ENCODE results near the gene NOX5. TPM values are rescaled to one million over a fixed set of nuclear protein-coding genes. Genes with fewer than 3 reads are reported as not detected.

Gene NOX5
- total RNA-seq, 1 donor from 2014 or later = 0.20 TPM

DNA sequence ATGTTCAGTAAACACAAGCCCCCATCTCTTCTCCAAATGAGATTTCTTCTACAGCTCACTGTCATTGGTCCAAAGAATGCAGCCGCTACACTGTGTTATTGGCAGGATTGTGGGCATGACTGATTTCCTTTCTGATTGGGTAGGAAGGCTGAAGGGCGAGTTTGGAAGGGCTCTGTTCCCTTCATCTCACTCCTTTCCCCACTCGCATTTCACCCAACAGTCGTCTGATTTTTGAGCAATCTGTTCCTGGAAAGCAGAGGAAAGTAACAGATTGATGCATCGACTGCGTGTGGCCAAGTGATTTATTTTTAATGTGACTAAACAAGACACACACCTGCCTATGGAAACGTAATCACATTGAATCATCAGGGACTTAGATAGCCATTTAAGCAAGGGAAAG lies 55.5 kb downstream of the NOX5 start:
- Mint-ChIP-seq H3K4me1 (peaks cover 10% of the 10 kb centered on the region), H3K27ac (no peak overlapping the region), H3K27me3 (ENCODE audit: low read depth) (peaks cover 1% of the 10 kb centered on the region), H3K9me3 (peaks cover 7% of the 10 kb centered on the region), H3K36me3 (no peaks in the 10 kb centered on the region), H3K4me3 (no peak overlapping the region)
- no peak for TF ChIP-seq CTCF (IDR thresholded peaks at IDR 0.05; ENCODE audit: unreplicated experiment)
- no peak for DNase-seq (ENCODE audit: low spot score in 2 of 2, unreplicated experiment in 2 of 2)

GRCh38 chr15:69070396-69070795 lies 55.9 kb downstream of the NOX5 start:
- DNase-seq (ENCODE audit: low spot score in 2 of 2, unreplicated experiment in 2 of 2) = no peak
- no peaks in the 10 kb centered on the region for H3K36me3 Mint-ChIP-seq
- no peak for TF ChIP-seq CTCF (IDR thresholded peaks at IDR 0.05; ENCODE audit: unreplicated experiment)
- H3K9me3 Mint-ChIP-seq = peaks cover 7% of the 10 kb centered on the region
- peaks cover 11% of the 10 kb centered on the region for H3K4me1 Mint-ChIP-seq
- H3K27ac Mint-ChIP-seq = no peak overlapping the region
- no peak overlapping the region for H3K4me3 Mint-ChIP-seq
- H3K27me3 Mint-ChIP-seq (ENCODE audit: low read depth) = peaks cover 1% of the 10 kb centered on the region

DNA sequence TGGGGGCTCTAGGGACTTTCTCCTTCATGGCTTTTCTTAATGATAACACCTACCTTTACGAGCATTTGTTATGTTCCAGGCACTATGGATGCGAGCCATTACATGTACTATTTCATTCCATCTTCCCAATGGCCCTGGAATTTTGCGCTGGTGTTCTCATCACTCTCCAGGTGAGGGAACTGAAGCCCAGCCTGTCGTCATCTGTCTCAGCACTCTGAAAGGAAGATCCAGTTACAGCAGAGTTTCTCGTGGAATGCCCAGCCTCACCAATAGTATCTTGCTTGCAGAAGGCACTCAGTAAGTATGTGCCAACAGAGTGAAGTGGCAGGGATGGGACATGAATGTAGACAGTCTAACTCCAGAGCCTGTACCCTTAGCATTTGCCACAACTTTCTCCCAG lies 56.8 kb downstream of the NOX5 start:
- H3K9me3 Mint-ChIP-seq = peaks cover 7% of the 10 kb centered on the region
- peaks cover 1% of the 10 kb centered on the region for H3K27me3 Mint-ChIP-seq (ENCODE audit: low read depth)
- H3K4me3 Mint-ChIP-seq = no peak overlapping the region
- no peak for TF ChIP-seq CTCF (IDR thresholded peaks at IDR 0.05; ENCODE audit: unreplicated experiment)
- no peak for DNase-seq (ENCODE audit: low spot score in 2 of 2, unreplicated experiment in 2 of 2)
- H3K36me3 Mint-ChIP-seq = no peaks in the 10 kb centered on the region
- no peak overlapping the region for H3K27ac Mint-ChIP-seq
- H3K4me1 Mint-ChIP-seq = peaks cover 11% of the 10 kb centered on the region

DNA sequence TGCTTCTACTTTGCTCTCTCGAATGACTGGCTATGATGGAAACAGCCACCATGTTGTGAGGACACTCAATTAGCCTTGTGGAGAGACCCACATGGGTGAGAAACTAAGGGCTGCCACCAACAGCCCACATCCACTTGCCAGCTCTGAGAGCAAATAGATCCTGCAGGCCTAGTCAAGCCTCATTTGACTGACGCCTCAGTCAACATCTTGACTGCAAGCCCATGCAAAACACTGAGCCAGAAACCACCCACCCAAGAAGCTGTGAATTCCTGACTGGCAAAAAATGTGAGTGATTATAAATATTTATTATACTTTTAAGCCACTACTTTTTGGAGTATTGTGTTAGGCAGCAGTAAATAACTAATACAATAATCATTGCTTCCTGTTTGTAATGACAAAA lies 58.4 kb downstream of the NOX5 start:
- no peak for TF ChIP-seq CTCF (IDR thresholded peaks at IDR 0.05; ENCODE audit: unreplicated experiment)
- H3K27ac Mint-ChIP-seq = no peak overlapping the region
- peaks cover 1% of the 10 kb centered on the region for H3K27me3 Mint-ChIP-seq (ENCODE audit: low read depth)
- H3K4me3 Mint-ChIP-seq = no peak overlapping the region
- peaks cover 7% of the 10 kb centered on the region for H3K9me3 Mint-ChIP-seq
- H3K4me1 Mint-ChIP-seq = peaks cover 11% of the 10 kb centered on the region
- no peaks in the 10 kb centered on the region for H3K36me3 Mint-ChIP-seq
- no peak for DNase-seq (ENCODE audit: low spot score in 2 of 2, unreplicated experiment in 2 of 2)

GRCh38 chr15:69074001-69074842 lies 59.7 kb downstream of the NOX5 start:
- H3K9me3 Mint-ChIP-seq = peaks cover 4% of the 10 kb centered on the region
- H3K4me3 Mint-ChIP-seq = peak overlapping the region; percentile 74
- DNase-seq (ENCODE audit: low spot score in 2 of 2, unreplicated experiment in 2 of 2) = peak; percentile 50 to 70
- peaks cover 1% of the 10 kb centered on the region for H3K27me3 Mint-ChIP-seq (ENCODE audit: low read depth)
- no peak for TF ChIP-seq CTCF (IDR thresholded peaks at IDR 0.05; ENCODE audit: unreplicated experiment)
- H3K4me1 Mint-ChIP-seq = peaks cover 11% of the 10 kb centered on the region
- peak overlapping the region; percentile 77 for H3K27ac Mint-ChIP-seq
- no peaks in the 10 kb centered on the region for H3K36me3 Mint-ChIP-seq

All from mesothelial cell of epicardium (in vitro differentiated cells).